OCI-M2 (cell line): ENCODE data around the gene SDK1.

Experiments used
- DNase-seq: peaks from one replicate; lab custom pipeline; 2025; ENCODE audit not compliant: unreplicated experiment; lab: John Stamatoyannopoulos, UW

Gene SDK1

DNA sequence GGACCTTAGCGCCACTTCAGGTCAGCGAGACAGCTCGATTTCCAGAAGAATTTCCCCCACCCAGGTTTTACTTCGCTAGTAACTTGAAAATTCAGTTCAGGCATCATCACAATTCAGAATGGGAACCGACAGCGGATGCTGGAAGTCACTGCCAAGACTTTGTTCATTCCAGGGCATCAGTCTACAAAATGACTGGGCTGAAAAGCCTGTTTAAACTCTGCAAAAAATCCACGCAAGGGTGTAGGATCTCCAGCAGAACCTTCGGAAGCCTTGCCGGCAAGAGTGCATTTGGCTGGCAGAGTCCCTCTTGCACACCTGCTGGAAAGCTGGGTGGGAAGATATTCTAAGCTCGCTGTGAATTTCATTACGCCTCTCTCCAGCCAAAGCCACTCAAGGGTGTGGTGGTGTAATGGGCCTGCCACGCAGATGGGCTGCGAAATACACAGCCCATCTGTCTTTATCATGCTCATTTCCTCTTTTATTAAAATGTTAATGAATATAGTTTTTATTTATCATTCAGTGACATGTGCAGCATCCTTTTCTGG is 709.1 kb downstream of the SDK1 start:
- no peak for DNase-seq

GRCh38 chr7:4010923-4011656 is 710.0 kb downstream of the SDK1 start:
- no peak for DNase-seq

GRCh38 chr7:4013793-4014192 is 712.7 kb downstream of the SDK1 start:
- no peak for DNase-seq

DNA sequence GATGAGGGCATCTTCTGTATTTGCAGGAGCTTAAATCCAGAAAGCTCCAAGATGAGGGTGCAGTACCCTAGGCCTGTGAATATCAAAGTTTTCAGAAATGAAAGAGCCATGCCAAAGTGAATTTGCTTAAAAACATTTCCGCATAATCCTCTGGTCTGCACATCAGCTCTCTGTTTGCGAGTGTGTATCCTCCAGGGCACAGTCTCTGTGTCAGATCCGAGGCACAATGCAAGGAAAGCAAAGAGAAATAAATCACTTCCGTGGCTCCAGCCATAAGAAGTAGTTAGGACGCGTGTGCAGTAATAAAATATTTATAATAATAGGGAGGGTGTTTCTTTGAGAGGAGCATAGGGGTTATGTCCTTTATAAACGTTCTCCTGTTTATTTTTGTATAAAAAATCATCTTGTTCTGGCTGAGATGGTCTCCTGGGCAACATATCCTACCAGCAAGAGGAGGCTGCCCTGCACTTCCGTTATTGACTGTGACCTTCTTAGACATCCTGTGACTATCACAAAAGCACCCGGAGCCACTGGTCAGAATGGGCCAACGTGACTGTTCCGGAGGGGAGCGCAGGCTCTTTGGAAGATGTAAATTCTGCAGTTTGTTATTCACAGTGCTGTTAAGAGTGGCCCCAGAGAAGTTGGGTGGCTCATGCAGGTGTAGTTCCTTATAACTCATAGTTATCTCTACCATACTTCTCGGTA is 713.4 kb downstream of the SDK1 start:
- DNase-seq: no peak

GRCh38 chr7:4015371-4015770 is 714.3 kb downstream of the SDK1 start:
- DNase-seq: no peak

DNA sequence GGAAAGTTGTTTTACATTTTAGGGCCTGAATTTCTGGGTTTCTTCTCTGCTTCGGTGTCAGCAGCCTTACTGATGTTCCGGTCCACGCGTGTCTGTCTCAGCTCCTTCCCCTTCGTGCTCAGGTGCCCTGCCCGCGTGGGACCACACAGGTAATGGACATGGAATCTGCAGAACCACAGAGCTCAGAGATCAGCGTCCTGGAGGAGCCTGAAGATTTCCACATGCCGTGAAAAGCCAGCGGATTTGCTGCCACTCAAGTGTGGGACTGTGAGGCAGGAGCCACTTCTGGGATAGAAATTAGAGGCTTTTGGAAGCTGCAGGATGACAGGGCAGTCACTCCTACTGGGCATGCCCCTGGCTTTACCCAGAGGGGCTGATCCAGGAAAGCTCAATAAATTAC is 714.9 kb downstream of the SDK1 start:
- no peak for DNase-seq

DNA sequence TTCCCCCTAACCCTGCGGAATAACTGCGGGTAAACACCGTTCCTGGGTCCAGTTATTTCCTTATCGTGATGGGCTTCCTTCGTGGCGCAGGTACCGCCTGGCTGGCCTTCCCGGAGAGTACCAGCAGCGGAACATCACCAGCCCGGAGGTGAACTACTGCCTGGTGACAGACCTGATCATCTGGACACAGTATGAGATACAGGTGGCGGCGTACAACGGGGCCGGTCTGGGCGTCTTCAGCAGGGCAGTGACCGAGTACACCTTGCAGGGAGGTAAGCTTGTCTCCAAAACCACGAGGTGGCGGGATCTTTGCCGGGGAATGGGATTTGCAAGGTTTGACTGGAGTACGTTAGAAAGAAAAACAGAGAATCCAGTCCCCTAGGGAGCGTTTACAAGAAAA is 716.0 kb downstream of the SDK1 start:
- no peak for DNase-seq

- DNase-seq: no peak
Observed at GRCh38 chr7:4017785-4018184, 716.7 kb downstream of the SDK1 start.

DNA sequence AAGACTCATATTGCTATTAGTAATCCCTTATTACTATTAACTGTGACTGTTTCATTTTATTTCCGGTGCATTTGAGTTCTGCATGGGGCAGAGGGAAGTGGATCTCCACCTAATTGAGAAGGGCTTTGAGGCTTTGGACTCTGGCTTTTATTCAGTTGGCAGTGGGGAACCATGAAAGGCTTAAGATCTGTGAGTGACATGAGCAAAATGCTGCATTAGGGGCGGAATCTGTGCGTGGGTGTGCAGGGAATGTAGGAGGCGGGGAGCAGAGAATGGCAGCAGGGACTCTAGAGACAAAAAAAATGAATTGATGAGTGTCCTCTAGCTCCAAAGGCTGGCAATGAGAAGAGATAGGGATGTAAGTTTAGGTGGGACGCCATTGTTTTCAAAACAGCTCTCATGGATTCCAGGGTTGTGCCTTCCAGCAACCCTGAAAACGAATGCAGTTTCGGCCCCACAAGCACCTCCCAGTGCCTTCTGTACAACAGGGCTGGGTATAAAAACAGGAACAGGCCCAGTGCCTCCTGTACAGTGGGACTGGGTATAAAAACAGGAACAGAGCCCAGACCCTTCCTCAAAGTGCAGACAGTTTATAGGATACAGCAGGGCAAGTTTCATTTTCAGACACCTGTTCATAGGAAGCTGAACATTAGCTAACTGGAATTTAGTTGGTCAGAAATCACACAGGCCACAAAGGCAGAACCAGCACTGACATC is 717.7 kb downstream of the SDK1 start:
- DNase-seq: no peak

DNA sequence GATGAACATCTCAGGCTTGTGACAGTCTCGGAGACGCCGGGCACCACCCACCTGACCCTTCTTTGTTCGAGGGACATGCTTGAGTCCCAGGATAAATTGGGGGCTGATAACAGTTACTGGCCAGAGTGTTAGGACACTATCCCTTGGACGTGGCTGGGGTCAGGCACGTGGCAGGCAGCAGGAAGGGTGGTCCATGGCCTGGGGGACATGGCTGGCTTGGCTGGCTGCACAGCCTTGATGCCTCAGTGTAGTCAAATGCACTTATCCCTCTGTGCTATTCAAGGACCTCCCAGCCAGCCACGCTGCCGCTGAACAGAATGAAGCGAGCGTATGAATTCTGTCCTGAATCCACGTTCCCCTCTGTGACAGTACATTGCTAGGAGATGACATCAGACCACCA is 719.0 kb downstream of the SDK1 start:
- DNase-seq: no peak

GRCh38 chr7:4021413-4021812 is 720.4 kb downstream of the SDK1 start:
- DNase-seq: no peak

DNA sequence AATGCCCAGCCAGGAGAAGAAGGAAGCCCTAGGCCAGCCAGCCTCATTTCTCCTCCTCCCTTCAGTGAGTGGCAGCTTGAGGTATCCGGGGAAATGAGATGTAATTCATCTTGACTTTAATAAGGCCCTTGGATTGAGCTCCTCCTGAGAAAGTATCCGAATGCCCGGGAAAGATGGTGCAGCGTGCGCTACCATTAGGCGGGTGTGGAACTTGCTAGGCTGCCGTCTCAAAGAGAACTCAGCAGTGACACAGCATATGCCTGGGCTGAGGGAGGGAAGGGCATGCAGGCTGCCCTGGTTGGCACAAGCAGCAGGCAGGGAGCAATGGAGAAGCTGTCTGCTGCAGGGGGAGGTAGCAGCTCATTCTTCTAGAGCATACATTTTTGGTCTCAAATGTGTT is 721.2 kb downstream of the SDK1 start:
- DNase-seq: no peak

DNA sequence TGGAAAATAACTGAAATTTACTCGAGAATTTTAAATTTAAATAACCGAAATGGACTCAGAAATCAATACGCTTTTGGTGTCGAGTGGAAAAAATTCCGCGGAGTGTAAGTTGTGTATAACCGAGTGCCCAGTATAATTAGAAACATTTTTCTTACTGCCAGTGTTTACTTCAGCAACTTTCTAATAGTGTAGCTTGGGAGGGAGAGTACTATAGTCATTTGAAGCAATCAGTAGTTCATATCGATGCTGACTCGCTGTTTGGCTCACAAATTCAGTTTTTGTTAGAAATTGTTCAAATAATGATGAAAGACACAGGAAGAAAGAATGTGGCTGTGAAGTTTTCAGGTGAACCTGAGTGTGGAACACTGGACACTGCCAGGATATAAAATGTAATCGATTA is 722.5 kb downstream of the SDK1 start:
- DNase-seq: no peak

DNA sequence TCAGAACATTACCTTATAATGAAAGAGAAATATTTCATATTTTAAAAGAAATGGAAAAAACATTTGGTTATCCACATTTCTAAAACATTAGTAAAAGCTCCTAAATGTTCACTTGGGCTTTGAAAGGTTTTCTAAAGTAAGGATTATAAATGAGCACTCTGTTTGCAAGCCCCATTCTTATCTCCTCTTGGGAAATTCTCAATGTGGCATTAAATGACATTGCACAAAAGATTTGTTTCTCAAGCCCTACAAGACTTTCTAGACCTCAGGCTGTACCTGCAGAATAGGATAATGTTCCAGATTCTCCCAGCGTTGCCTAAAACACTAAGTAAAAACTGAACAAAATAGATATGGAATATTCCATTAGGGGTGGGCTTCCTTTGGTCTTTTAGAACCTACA is 723.1 kb downstream of the SDK1 start:
- no peak for DNase-seq

DNA sequence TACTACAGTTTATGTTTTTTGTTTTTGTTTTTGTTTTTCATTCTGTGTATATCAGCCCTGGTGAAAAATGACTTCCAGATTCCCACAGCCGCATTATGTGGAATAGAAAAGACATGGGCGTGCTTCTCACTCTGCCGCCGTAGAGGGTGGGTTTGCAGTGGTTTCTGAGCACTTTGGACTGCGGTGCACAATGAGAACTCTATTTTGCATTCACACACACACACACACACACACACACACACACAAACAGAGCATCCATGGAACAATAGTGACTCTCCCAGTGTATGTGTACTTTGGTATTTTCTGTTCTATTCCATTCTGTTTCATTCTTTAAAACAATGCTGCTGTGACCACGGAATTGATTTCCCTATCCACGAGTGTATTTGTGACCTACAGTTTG is 723.8 kb downstream of the SDK1 start:
- DNase-seq: no peak

DNA sequence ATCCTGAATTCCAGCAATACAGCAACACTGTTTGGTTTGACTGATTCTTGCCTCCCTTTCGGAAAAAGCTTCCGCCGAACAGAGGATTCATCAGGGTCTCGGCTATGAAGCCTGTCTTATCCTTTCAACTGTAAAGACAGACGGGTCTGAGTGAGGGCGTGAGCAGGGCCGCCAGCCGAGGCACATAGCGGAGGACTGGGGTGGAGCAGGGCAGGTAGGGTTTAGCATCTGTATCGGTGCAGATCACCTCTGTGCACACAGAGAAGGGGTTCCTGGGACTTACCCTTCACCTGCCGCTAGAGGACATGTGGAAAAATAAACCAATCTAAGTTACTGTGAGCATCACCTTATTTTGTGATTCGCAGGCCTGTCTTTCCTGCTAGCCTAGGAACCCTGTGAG is 724.2 kb downstream of the SDK1 start:
- DNase-seq: no peak

DNA sequence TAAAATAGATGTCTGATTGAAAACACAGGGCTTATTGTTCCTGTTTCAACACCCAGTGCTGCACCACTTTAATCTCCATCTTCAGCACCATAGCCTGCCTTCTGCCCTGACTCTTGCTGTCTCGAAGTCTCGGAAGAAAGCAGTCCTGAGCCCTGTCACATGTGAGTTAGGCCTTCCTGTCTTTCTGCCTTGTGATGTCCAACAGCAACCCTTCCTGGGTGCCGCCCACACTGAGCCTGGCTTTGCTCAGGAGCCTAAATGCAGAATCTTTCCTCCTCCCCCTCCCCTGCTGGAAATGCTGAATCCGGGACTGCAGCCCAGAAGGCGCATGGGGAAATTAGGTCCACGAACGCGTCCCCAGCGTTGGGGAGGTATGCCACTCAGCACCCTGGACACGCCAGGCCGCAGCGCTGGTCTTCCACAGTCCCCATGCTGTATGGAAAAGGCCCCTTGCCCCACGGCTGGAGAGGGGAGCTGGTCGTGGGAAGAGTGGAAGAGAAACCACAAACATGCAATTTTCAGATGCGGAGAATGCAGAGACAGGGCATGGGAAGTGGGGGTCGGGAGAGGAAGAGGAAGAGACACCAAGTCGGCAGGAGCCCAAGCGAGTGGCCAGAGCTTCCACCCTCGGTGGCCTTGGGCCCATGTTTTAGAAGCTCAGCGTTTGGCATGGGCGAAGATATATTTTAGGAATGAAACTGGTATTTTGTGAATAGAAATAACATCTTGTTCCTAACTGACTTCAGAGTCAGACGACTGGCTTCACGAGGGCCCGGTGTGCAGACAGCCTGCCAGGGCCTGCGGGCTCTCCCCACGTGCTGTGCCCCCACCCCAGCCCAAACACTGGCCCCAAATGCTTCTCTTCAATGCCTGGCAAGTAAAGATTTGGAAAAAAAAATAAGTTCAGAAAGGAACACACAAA is 724.9 kb downstream of the SDK1 start:
- DNase-seq: no peak

GRCh38 chr7:4026941-4027486 is 726.0 kb downstream of the SDK1 start:
- no peak for DNase-seq

- no peak for DNase-seq
Observed at GRCh38 chr7:4028221-4028620, 727.2 kb downstream of the SDK1 start.

DNA sequence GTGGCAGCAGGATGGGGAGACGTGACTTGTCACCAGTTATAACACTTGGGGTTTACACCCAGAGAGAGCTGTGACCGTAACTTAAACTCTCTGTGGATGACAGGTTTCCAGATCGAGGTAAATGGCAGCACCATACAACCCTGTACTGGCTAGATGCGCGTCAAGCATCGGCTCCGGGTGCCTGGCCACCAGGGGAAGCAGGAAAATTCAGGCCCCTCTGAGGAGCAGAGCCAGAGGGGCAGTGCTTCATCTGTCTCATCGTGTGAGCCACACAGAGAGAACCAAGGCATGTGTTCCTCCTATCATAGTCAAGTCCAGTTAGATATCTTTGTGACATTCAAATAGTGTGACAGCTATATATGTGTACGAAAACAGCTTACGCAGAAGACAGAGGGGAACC is 728.9 kb downstream of the SDK1 start:
- no peak for DNase-seq
